ENCODE results near the gene CLIC5. TPM values are rescaled to one million over a fixed set of nuclear protein-coding genes. Genes with fewer than 3 reads are reported as not detected.

CLIC5 gene
- total and polyA plus RNA-seq, 2 of the 8 experiments (the other 6 are each of a cell fraction or from before 2014, with no cell fraction given), result 0.12 to 0.15 TPM

- DNase-seq (ENCODE audit: low read depth in 1 of 2, low spot score in 2 of 2) (no peak), FAIRE-seq (peak; percentile 92)
- H4K5ac ChIP-seq (ENCODE audit: insufficient read length, low read depth, low read length), result no peak overlapping the region
- H2AK5ac ChIP-seq (ENCODE audit: low read depth, low read length), result no peak overlapping the region
- no peak overlapping the region for H3K4ac ChIP-seq (replicated peaks; ENCODE audit: insufficient read length, low read depth, low read length)
- no peak overlapping the region for H4K91ac ChIP-seq (replicated peaks; ENCODE audit: insufficient read length, low read length)
- no peaks in the 10 kb centered on the region for H3K36me3 ChIP-seq (ENCODE audit: control insufficient read depth in 2 of 4, insufficient read depth in 4 of 4, low read length in 3 of 4)
- 51% methylated on average over 5 of the region's 5 CpGs; no CpG with 5 or more reads in 1 of the 2 experiments for WGBS, 2 experiments (ENCODE audit: extremely low coverage in 1 of 2, insufficient coverage in 1 of 2, insufficient read length in 1 of 2, insufficient replicate concordance in 2 of 2, low coverage in 1 of 2, low lambda C conversion rate in 2 of 2, missing lambda C conversion rate in 1 of 2)
- no peak overlapping the region for H3K9ac ChIP-seq (replicated peaks in 1 of 4; ENCODE audit: extremely low read depth in 1 of 4, low read depth in 3 of 4, low read length in 3 of 4)
- no peak overlapping the region for H2BK15ac ChIP-seq (ENCODE audit: low read length)
- no peak overlapping the region for H3K18ac ChIP-seq (ENCODE audit: extremely low read depth, low read length)
- H3K23me2 ChIP-seq (ENCODE audit: low read depth, low read length), result peaks cover 5% of the 10 kb centered on the region; the same call in 1 of the 2 replicates
- H3K27me3 ChIP-seq (replicated peaks in 1 of 4; ENCODE audit: control insufficient read depth in 3 of 4, extremely low read depth in 1 of 4, insufficient read depth in 3 of 4, low read length in 3 of 4), result no peaks in the 10 kb centered on the region
- peak overlapping the region; percentile 93 for H2AFZ ChIP-seq (ENCODE audit: low read length)
- H3K4me1 ChIP-seq (replicated peaks in 1 of 4; ENCODE audit: control insufficient read depth in 3 of 4, insufficient read depth in 4 of 4, low read length in 3 of 4), result peaks cover 0 to 4% (median 0%) of the 10 kb centered on the region in 4 experiments; a peak in 1 of 7 replicates
- H3K56ac ChIP-seq (replicated peaks; ENCODE audit: insufficient read length, low read depth, low read length), result no peak overlapping the region
- H2BK5ac ChIP-seq (ENCODE audit: low read depth, low read length), result no peak overlapping the region
- no peaks in the 10 kb centered on the region for H3K79me1 ChIP-seq (ENCODE audit: low read depth, low read length)
- no peak overlapping the region for H3K4me2 ChIP-seq (ENCODE audit: insufficient read depth in 1 of 2, low read depth in 2 of 2, low read length in 2 of 2)
- no peaks in the 10 kb centered on the region for H4K20me1 ChIP-seq (replicated peaks in 1 of 2; ENCODE audit: control insufficient read depth in 1 of 2, insufficient read depth in 2 of 2, low read length in 2 of 2)
- H3K79me2 ChIP-seq (ENCODE audit: control insufficient read depth in 1 of 2, insufficient read depth in 2 of 2, low read length in 2 of 2), result no peaks in the 10 kb centered on the region
- H3K14ac ChIP-seq (ENCODE audit: insufficient read length), result no peak overlapping the region
- H2BK120ac ChIP-seq (replicated peaks; ENCODE audit: low read depth, low read length), result no peak overlapping the region
- ChIA-PET CTCF (ENCODE audit: partially characterized antibody) (interaction anchor here (0.6 to 4.2 kb wide), 11 partner anchors 8 to 79 kb away, joined by 3 to 17 read pairs (median 4); partner anchors contain the start of gene CLIC5), POLR2A (ENCODE audit: partially characterized antibody) (no interaction called here)
- no peak overlapping the region for H4K8ac ChIP-seq (ENCODE audit: extremely low read depth, insufficient read depth, low read length)
- H2BK12ac ChIP-seq (ENCODE audit: low read depth, low read length), result no peak overlapping the region
- no peak overlapping the region for H3K23ac ChIP-seq (ENCODE audit: insufficient read length)
- H3K27ac ChIP-seq (ENCODE audit: low read depth, low read length), result no peak overlapping the region
- no peaks in the 10 kb centered on the region for H3K9me3 ChIP-seq (ENCODE audit: insufficient read depth in 2 of 2, low read depth in 1 of 2, low read length in 1 of 2)
- no peak overlapping the region for H2BK20ac ChIP-seq (ENCODE audit: low read length)
- no peak overlapping the region for H3K4me3 ChIP-seq (ENCODE audit: extremely low read depth in 1 of 4, insufficient read depth in 2 of 4, low read depth in 3 of 4, low read length in 4 of 4)
- TF ChIP-seq BACH1 (IDR thresholded peaks at IDR 0.05; ENCODE audit: low read length) (no peak), MAX (IDR thresholded peaks at IDR 0.05) (no peak), BRCA1 (IDR thresholded peaks at IDR 0.05; ENCODE audit: low read depth, low read length) (no peak), SIX5 (IDR thresholded peaks at IDR 0.05; ENCODE audit: low read depth, low read length) (no peak), CREB1 (IDR thresholded peaks at IDR 0.05) (peak; percentile 57), RAD21 (IDR thresholded peaks at IDR 0.05 in 1 of 2, conservative IDR thresholded peaks at IDR 0.05 in 1 of 2; ENCODE audit: low read depth in 2 of 2, low read length in 2 of 2) (peak; percentile 68 to 70), USF2 (IDR thresholded peaks at IDR 0.05; ENCODE audit: low read length) (no peak), CTCF (IDR thresholded peaks at IDR 0.05; ENCODE audit: control extremely low read depth in 1 of 3, insufficient read depth in 1 of 3, low read depth in 1 of 3, low read length in 3 of 3) (peak; percentile 16 to 74 (median 55)), MAFK (IDR thresholded peaks at IDR 0.05; ENCODE audit: low read depth, low read length) (no peak)
Measured at GRCh38 chr6:46042355-46042999, 26.8 kb upstream of the CLIC5 start.

All from H1 (cell line).